CD4-positive, alpha-beta T cell treated with Interferon gamma for 1 hour (primary cell): ENCODE measurements around the gene PLG.
"Not testable (repeated sequence)": the region's sequence is repeated elsewhere in the genome, so short reads cannot be mapped to it uniquely, and the experiment has no call there.

Experiments
- DNase-seq: peaks from one replicate; pipeline ENCODE4 v3.0.0-alpha.2; 2020

Gene PLG

GRCh38 chr6:160708993-160709392, 6.9 kb downstream of the PLG start:
- not testable (repeated sequence) for DNase-seq

GRCh38 chr6:160714731-160715316, 12.8 kb downstream of the PLG start:
- no peak for DNase-seq

GRCh38 chr6:160730911-160731310, 28.9 kb downstream of the PLG start:
- DNase-seq = no peak

GRCh38 chr6:160733050-160733646, 31.1 kb downstream of the PLG start:
- DNase-seq = no peak

GRCh38 chr6:160734627-160735026, 32.6 kb downstream of the PLG start:
- DNase-seq = no peak

- DNase-seq = no peak
Measured at GRCh38 chr6:160735523-160735922, 33.5 kb downstream of the PLG start.

- no peak for DNase-seq
Measured at GRCh38 chr6:160737934-160738333, 35.9 kb downstream of the PLG start.

GRCh38 chr6:160739955-160740354, 37.9 kb downstream of the PLG start:
- DNase-seq = no peak

GRCh38 chr6:160741012-160741411, 39.0 kb downstream of the PLG start:
- DNase-seq = peak; percentile 4

- no peak for DNase-seq
Measured at GRCh38 chr6:160742090-160742489, 40.0 kb downstream of the PLG start.

GRCh38 chr6:160750276-160750689, 48.2 kb downstream of the PLG start:
- no peak for DNase-seq

GRCh38 chr6:160753211-160753610, 51.2 kb downstream of the PLG start:
- not testable (repeated sequence) for DNase-seq

GRCh38 chr6:160755165-160755564, 53.1 kb downstream of the PLG start:
- no peak for DNase-seq

- DNase-seq = no peak
Measured at GRCh38 chr6:160756021-160756420, 54.0 kb downstream of the PLG start.

- no peak for DNase-seq
Measured at GRCh38 chr6:160756871-160757270, 54.8 kb downstream of the PLG start.

- DNase-seq = no peak
Measured at GRCh38 chr6:160764847-160765246, 62.8 kb downstream of the PLG start.

GRCh38 chr6:160765412-160765811, 63.4 kb downstream of the PLG start:
- no peak for DNase-seq

GRCh38 chr6:160766657-160766988, 64.6 kb downstream of the PLG start:
- no peak for DNase-seq

GRCh38 chr6:160766989-160767646, 65.1 kb downstream of the PLG start:
- peak; percentile 15 for DNase-seq

- DNase-seq = no peak
Measured at GRCh38 chr6:160767647-160768019, 65.6 kb downstream of the PLG start.

GRCh38 chr6:160768101-160768500, 66.1 kb downstream of the PLG start:
- DNase-seq = no peak

GRCh38 chr6:160774399-160774798, 72.4 kb downstream of the PLG start:
- no peak for DNase-seq

GRCh38 chr6:160775792-160776580, 73.9 kb downstream of the PLG start:
- DNase-seq = no peak

- DNase-seq = not testable (repeated sequence)
Measured at GRCh38 chr6:160779095-160779494, 77.1 kb downstream of the PLG start.
